GM18520 (cell line): ENCODE measurements around the gene ABLIM2.
"Not testable (repeated sequence)": the region's sequence is repeated elsewhere in the genome, so short reads cannot be mapped to it uniquely, and the experiment has no call there.

Experiments used
- ATAC-seq: cut with Tn5 transposase; IDR thresholded peaks from one replicate; pipeline ENCODE4 v1.9.1; 2021; ENCODE audit not compliant: unreplicated experiment

Gene ABLIM2

GRCh38 chr4:7945709-7946380, 212.8 kb downstream of the ABLIM2 start:
- ATAC-seq = no peak

GRCh38 chr4:7944599-7945220, 213.9 kb downstream of the ABLIM2 start:
- no peak for ATAC-seq

- not testable (repeated sequence) for ATAC-seq
Observed at GRCh38 chr4:7943688-7944087, 214.9 kb downstream of the ABLIM2 start.

DNA sequence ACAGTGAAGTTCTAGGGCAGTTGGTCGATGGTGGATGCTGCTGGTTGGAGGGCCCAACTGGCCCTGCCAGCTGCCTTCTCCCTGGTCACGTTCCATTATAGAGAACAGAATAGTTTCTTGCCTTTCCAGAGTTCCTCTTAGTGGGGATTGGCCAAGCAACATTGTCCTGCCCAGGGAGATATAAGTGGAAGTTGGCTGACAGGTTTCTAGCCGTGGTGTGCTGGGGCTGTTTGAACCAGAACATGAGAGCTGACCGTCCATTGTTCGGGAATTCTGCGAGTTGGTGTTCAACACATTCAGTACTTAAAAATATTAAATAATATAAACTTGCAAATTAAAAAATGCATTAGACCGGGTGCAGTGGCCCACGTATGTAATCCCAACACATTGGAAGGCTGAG, 215.4 kb downstream of the ABLIM2 start:
- no peak for ATAC-seq

DNA sequence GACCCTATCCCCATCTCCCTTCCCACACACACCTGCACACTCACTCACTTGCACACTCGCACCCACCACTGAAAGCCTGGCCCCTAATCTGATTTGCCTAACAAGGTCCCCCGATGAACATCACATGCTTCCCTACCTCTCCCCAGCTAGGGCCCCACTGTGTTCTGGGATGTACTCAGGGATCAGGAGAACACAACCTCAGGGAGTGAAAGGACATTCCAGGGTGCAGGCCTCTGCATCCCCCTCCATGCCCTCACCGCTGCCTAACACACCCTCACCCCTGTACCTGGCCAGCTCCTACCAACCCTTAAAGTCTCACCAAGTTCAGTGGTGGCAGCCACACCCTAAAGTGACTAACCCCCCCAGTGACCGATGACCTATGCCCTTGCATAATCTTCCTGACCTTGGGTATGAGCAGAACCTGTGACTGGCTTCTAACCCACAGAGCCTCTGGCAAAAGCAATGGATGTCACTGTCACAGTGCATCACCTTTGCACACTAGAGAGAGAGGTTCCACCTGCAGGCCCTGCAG, 216.6 kb downstream of the ABLIM2 start:
- ATAC-seq = no peak

DNA sequence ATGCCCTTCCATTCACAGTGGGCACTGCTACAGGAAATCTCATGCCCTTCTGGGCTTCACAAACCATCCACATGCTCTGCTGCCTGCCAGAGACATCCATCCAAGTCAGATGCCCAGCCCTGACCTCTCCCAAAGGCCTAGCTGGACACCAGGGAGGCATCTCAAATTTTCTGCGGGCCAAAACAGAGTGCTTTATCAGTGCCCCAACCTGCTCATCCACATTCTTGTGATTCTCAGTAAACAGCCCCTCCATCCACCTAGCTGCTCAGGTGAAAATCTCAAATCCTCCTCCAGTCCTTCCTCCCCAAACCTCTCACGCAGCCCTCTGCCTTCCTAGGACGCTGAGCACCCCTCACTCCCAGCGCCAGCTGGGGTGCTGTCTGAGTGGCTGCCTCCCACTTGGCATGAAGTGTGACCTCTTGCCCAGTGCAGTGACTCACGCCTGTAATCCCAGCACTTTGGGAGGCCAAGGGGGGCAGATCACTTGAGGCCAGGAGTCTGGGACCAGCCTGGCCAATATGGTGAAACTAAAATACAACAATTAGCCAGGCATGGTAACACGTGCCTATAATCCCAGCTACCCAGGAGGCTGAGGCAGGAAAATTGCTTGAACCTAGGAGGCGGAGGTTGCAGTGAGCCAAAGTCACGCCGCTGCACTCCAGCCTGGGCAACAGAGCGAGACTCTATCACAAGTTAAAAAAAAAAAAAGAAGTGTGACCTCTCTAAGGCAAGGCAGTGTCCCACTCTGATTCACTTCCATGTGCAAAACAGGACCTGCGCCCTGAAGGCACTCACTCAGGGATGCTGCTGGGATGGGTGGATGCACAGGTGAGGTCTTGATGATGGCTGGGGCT, 217.3 kb downstream of the ABLIM2 start:
- no peak for ATAC-seq

DNA sequence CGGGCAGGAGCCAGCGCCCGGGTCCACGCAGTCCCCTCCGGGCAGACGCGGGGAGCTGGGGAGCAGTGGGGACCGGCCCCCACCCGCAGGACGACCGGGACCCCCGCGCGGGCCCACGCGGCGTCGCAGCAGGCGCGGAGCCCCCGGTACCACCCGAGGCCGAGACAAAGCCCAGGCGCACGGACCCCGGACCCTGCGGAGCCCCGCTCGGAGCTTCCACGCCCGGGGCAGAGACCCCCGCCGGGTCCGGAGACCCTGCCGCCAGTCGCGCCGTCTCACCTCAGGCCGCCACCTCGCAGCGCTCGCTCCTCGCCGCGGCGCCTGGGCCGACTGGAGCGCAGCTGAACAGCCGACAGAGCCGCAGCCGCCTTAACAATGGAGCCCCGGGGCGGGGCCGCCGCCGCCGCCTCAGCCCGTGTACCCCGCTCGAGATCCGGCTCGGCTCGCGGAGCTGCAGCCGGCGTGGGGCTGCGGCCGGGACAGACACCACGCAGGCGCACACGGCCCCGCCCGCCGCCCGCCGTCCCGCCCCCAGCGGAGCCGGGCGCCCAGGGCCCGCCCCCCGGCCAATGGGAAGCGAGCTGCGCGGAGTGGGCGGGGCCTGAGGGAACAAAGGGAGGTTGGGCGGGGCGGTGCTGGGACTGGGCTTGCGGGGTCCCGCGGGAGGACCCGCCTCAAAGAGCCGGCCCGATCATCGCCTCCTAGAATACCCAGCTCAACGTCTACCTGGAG, 219.1 kb downstream of the ABLIM2 start, which contains the start of gene AFAP1:
TSS of gene AFAP1 (minus strand) at position 485 of the 732 bp plus-strand sequence. CDS start 67,783 bp downstream, outside the sequence.
- ATAC-seq = peak; percentile 60

DNA sequence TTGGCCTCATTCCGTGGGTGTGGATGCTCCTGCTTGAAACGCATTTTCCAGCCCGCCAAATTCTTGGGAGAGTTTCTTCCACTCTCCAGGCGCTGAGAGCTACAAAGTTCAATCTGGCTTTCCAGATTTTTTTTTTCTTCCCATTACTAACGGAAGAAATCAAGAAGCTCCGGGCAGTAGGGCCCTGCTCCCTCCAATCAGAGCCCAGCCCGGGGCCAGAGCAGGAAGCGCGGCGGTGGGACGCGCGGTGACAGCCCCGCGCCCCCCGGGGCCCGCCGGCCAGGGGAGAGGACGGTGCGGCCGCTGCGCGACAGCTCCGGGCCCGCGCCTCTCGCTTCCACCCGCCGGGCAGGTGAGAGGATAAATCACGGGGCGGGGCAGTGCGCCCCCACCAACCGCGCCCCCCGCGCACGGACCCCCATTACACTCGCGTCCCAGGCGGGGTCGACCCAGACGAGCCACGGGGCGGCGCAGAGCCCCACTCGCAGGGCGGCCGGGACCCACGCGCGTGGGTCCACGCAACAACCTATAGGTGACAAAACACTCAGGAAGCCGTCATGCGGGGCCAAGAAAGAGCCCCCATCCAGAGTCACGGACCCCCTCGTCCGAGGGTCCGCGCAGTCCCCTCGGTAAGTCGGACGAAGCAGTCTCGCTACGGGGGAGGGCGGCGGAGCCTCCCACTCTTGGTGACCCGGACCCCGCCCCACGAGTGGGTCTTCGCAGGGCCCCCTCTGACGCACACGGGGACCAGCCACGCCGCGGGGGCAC, 219.8 kb downstream of the ABLIM2 start:
- no peak for ATAC-seq

GRCh38 chr4:7938266-7938608, 220.4 kb downstream of the ABLIM2 start:
- ATAC-seq = no peak

DNA sequence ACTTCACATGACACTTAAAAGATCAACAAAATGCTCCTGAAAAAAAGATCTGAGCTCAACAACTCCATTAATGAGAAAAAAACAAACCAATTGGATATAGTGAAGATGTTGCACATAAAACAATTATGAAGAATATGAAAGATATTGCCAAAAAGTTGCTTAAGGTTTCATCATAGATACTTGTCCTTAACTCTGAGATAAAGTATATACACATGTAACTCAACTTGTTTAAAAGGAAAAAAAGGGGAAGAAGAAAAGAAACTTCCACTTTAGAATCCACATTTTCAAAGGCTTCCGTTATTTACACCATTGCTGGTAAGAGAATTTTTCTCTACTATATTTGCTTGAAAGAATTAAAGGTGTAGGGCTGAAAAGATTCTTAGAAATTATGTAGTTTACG, 221.6 kb downstream of the ABLIM2 start:
- no peak for ATAC-seq

GRCh38 chr4:7933651-7934510, 224.7 kb downstream of the ABLIM2 start:
- no peak for ATAC-seq

GRCh38 chr4:7932287-7932686, 226.3 kb downstream of the ABLIM2 start:
- ATAC-seq = no peak

GRCh38 chr4:7929118-7929951, 229.3 kb downstream of the ABLIM2 start:
- ATAC-seq = no peak

DNA sequence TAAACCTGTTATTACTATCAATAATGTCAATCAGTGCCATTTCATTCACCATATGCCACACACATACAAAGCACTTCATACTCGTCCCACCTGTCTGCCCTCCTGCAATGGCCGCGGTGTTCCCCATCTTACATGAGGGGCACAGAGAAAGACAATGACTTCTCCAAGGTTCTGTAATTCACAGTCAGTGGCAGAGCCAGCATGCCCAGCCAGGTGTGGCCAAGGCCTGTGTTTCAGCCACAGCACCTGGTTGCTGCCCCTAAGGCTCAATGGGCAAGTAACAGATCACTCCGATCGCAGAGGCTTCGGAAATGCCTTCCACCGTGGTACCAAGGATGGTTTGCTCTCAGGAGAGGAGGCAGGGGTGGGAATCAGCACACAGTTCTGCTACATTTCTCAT, 229.9 kb downstream of the ABLIM2 start:
- no peak for ATAC-seq

DNA sequence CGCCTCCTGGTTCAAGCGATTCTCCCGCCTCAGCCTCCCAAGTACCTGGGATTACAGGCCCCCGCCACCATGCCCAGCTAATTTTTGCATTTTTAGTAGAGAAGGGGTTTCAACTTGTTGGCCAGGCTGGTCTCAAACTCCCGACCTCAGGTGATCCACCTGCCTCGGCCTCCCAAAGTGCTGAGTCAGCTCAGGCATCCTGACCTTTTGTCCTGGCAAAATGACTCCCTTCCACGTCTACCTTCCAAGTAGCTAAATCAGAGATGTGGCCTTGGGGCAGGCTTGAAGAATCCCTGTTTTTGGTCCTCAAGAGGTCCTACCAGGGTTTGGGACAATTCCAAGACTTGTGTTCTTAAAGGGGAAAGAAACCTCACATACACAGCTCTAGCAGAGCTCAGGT, 231.8 kb downstream of the ABLIM2 start:
- ATAC-seq = no peak

DNA sequence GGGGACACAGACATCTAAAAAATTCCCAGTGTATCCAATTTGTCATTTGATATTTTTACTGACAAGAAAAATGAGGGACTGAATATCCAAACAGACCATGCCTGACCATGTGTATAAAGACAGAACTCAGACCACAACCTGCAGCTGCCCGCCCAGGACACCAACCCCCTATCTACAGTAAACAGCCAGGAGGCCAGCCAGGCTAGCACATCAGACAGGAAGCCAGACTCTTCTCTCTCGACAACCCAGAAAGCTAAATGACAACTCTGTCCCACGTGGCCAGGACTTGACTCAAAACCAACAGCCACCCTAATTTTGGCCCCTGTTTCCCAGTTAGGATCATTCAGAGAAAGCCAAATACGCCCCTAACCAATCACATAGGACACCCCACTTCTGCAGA, 234.0 kb downstream of the ABLIM2 start:
- ATAC-seq = no peak

GRCh38 chr4:7924163-7924562, 234.4 kb downstream of the ABLIM2 start:
- no peak for ATAC-seq

DNA sequence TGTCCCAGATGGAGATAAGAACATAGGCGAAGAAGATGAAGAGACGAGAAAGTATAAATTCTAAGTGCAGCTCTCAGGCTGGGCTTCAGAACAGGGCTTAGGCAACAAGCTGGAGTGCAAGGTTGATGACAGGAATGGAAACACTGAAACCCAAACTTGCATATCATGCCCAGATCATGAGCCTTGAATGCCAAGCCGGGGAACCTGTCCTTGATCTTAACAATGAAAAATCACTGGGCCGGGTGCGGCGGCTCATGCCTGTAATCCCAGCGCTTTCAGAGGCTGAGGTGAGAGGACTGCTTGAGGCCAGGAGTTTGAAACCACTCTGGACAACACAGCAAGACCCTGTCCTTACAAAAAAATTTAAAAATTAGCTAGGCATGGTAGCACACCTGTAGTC, 236.1 kb downstream of the ABLIM2 start:
- no peak for ATAC-seq
